ENCODE measurements around the gene GDA.

DNA sequence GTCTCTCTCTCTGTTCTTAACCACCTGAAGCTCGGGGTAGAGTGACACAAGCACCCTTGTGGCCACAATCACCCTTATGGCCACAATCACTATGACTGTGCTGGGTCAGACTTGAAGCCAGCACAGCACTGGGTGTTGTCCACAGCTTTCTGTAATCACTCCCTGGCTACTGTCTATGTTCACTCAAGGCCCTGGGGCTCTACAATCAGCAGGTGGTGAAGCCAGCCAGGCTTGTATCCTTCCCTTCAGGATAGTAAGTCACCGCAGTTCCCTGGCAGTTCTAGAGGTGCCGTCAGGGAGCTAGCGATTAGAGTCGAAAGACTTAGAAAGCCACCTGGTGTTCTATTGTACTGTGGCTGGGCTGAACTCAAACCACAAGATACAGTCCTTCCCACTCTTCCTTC is 44.2 kb downstream of the GDA start:
- TF ChIP-seq, protein P1, sequence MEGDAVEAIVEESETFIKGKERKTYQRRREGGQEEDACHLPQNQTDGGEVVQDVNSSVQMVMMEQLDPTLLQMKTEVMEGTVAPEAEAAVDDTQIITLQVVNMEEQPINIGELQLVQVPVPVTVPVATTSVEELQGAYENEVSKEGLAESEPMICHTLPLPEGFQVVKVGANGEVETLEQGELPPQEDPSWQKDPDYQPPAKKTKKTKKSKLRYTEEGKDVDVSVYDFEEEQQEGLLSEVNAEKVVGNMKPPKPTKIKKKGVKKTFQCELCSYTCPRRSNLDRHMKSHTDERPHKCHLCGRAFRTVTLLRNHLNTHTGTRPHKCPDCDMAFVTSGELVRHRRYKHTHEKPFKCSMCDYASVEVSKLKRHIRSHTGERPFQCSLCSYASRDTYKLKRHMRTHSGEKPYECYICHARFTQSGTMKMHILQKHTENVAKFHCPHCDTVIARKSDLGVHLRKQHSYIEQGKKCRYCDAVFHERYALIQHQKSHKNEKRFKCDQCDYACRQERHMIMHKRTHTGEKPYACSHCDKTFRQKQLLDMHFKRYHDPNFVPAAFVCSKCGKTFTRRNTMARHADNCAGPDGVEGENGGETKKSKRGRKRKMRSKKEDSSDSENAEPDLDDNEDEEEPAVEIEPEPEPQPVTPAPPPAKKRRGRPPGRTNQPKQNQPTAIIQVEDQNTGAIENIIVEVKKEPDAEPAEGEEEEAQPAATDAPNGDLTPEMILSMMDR (IDR thresholded peaks at IDR 0.05): no peak
- no peak for TF ChIP-seq POLR2A (IDR thresholded peaks at IDR 0.05)

All from right lobe of liver (tissue), 4 donors.